GM20431 (cell line): ENCODE results near the gene SPATA4.
"Not testable (repeated sequence)": the region's sequence is repeated elsewhere in the genome, so short reads cannot be mapped to it uniquely, and the experiment has no call there.

Experiments used
- in situ Hi-C: fragments of 300-500 bp; cut with MseI, MboI; formaldehyde crosslinking; loops from one replicate; pipeline ENCODE4 v1.15.0; 2020; ENCODE audit warnings: low sequenced_read_pairs; ENCODE audit not compliant: unreplicated experiment

The SPATA4 gene

GRCh38 chr4:176195184-176195978 is at the start of gene SPATA4:
TSS of gene SPATA4 (minus strand) at chr4:176195585. CDS start at chr4:176195562, 23 bp downstream.
- in situ Hi-C loops = no loop called here

GRCh38 chr4:176242764-176243347 is 47.5 kb upstream of the SPATA4 start:
- in situ Hi-C loops = no loop called here

- in situ Hi-C loops = no loop called here
Measured at GRCh38 chr4:176241703-176242102, 46.3 kb upstream of the SPATA4 start.

- in situ Hi-C loops = no loop called here
Measured at GRCh38 chr4:176238826-176239225, 43.4 kb upstream of the SPATA4 start.

- in situ Hi-C loops = no loop called here
Measured at GRCh38 chr4:176238157-176238610, 42.8 kb upstream of the SPATA4 start.

- in situ Hi-C loops = no loop called here
Measured at GRCh38 chr4:176236946-176237345, 41.6 kb upstream of the SPATA4 start.

- in situ Hi-C loops = no loop called here
Measured at GRCh38 chr4:176230836-176231235, 35.5 kb upstream of the SPATA4 start.

- in situ Hi-C loops = no loop called here
Measured at GRCh38 chr4:176229645-176230044, 34.3 kb upstream of the SPATA4 start.

GRCh38 chr4:176226736-176227135 is 31.4 kb upstream of the SPATA4 start:
- in situ Hi-C loops = no loop called here

GRCh38 chr4:176223561-176223960 is 28.2 kb upstream of the SPATA4 start:
- in situ Hi-C loops = no loop called here

- in situ Hi-C loops = no loop called here
Measured at GRCh38 chr4:176222149-176222548, 26.8 kb upstream of the SPATA4 start.

GRCh38 chr4:176217510-176217909 is 22.1 kb upstream of the SPATA4 start:
- in situ Hi-C loops = no loop called here

- in situ Hi-C loops = not testable (repeated sequence)
Measured at GRCh38 chr4:176212351-176212750, 17.0 kb upstream of the SPATA4 start.

- in situ Hi-C loops = no loop called here
Measured at GRCh38 chr4:176210579-176211296, 15.4 kb upstream of the SPATA4 start.

GRCh38 chr4:176210101-176210500 is 14.7 kb upstream of the SPATA4 start:
- in situ Hi-C loops = no loop called here

- in situ Hi-C loops = no loop called here
Measured at GRCh38 chr4:176209535-176209934, 14.2 kb upstream of the SPATA4 start.

GRCh38 chr4:176207839-176208238 is 12.5 kb upstream of the SPATA4 start:
- in situ Hi-C loops = no loop called here

GRCh38 chr4:176205299-176205698 is 9.9 kb upstream of the SPATA4 start:
- in situ Hi-C loops = no loop called here

GRCh38 chr4:176198316-176198903 is 3.0 kb upstream of the SPATA4 start:
- in situ Hi-C loops = no loop called here

- in situ Hi-C loops = no loop called here
Measured at GRCh38 chr4:176193938-176194337, 1.4 kb downstream of the SPATA4 start.

- in situ Hi-C loops = no loop called here
Measured at GRCh38 chr4:176193126-176193525, 2.3 kb downstream of the SPATA4 start.
